Hematopoietic multipotent progenitor cell treated with erythropoietin and hydrocortisone succinate and interleukin-3 and kit ligand, for 17 days (in vitro differentiated cells): ENCODE results near the gene INS.

Source experiments
- DNase-seq: peaks from one replicate; pipeline ENCODE4 v3.0.0-alpha.2; 2015; ENCODE audit warnings: low spot score

Gene INS

DNA sequence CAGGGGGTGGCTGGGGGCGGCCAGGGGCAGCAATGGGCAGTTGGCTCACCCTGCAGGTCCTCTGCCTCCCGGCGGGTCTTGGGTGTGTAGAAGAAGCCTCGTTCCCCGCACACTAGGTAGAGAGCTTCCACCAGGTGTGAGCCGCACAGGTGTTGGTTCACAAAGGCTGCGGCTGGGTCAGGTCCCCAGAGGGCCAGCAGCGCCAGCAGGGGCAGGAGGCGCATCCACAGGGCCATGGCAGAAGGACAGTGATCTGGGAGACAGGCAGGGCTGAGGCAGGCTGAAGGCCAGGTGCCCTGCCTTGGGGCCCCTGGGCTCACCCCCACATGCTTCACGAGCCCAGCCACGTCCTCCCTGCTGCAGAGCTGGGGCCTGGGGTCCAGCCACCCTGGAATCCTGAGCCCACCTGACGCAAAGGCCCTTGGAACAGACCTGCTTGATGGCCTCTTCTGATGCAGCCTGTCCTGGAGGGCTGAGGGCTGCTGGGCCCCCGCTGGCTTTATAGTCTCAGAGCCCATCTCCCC is at the start of gene INS:
Gene INS (minus strand): TSS at position 474 of the 524 bp plus-strand sequence. CDS start 238 bp downstream, at position 236.
- no peak for DNase-seq

DNA sequence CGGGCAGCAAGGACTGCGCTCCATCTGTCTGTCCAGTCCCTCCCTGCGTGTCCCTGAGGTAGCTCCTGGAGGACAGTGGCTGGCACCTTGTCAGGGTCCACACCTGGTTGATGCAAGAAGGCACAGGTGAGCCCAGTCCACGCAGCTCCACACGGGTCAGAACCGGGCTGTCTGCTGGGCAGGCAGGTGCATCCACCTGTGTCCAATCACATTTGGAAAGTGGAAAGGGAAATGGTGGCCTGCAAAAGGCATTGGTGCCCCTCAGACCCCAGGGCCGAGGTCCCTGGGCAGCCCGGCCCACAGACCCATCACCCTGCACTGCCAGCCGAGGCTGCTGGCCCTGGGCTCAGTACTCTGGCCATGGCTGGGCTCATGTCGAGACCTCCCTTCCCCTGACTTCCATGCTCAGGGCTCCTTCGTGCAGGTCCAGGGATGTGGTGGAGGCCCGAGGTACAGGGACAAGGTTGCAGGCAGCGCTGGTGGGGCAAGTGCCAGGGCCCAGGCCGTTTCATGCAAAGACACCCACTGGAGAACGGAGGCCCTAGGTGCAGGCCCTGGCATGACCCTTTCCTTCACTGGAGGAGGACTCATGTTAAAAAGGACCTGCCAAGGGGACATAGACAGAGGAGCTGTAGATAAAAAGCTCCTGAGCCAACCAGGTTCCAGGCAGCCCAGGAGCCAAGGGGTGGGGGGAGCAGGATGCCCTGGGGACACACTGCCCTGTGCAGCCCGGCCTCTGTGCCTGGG is 49.5 kb upstream of the INS start:
- no peak for DNase-seq

DNA sequence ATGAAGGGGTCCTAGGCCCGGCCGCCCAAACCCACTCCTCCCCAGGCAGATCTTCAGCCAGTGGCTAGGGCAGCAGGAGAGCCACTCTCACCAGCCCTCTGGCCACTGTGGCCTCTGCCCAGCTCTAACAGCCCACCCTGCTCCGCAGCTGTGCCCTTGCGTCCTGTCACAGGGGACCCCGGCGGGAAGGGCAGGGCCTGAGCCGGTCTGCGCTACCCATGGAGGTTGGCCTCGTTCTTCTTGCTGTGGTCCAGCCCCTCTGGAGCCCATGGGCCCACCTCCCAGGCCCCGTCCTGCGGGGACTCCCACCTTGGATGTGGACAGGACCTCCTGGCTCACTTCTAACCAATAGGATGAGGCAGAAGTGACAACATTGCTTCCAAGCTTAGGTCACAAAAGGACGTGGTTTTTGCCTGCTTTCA is 48.9 kb upstream of the INS start:
- no peak for DNase-seq

DNA sequence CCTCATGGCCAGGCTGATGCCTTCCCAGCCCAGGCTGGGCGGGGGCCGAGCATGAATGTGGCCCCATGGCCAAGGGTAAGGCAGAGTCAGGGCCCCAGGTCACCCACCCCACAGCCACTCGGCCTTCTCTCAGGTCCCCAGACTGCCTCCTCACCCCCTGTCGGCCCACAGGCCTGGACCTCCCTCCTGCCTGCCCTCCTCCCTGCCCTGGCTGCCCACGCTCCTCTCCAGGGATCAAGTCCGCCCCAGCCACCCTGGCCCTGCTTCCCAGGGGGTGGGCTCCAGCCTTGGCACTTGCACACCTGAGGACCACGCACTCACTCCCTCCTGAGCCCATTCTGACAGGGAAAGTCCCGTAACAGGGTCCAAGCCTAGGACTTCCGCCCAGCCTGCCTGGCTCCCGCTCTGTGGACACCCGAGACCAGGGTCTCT is 48.4 kb upstream of the INS start:
- no peak for DNase-seq

DNA sequence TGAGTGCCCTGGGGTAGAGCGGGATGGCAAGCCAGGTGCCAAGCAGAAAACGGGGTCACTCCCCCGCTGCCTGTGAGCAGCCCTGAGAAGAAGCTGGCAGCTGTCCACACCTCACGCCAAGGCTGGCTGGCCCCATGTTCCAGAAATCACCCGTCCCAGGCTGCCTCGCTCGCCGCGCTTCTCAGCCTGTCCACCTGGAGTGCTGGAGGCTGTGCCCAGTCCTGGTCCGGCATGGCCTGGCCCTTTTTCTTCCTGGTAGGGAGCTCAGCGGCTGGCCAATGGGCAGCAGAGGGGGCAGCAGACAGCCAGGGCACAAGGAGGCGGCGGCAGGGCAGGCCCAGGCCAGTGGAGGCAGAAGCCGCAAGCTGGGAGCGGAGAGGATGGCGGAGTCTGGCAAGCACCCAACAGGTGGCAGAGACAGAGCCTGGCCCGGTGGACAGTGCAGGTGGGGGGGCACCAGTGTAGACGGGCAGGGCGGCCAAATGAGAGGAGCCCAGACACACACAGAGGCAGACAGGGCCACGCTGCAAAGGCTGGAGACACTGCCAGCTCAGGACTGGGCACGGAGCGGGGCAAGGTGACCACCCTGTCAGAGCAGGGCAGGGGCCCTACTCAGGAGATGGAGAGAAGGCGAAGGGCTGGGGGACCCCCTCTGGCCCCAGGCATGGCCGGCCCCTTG is 47.8 kb upstream of the INS start:
- DNase-seq: no peak

DNA sequence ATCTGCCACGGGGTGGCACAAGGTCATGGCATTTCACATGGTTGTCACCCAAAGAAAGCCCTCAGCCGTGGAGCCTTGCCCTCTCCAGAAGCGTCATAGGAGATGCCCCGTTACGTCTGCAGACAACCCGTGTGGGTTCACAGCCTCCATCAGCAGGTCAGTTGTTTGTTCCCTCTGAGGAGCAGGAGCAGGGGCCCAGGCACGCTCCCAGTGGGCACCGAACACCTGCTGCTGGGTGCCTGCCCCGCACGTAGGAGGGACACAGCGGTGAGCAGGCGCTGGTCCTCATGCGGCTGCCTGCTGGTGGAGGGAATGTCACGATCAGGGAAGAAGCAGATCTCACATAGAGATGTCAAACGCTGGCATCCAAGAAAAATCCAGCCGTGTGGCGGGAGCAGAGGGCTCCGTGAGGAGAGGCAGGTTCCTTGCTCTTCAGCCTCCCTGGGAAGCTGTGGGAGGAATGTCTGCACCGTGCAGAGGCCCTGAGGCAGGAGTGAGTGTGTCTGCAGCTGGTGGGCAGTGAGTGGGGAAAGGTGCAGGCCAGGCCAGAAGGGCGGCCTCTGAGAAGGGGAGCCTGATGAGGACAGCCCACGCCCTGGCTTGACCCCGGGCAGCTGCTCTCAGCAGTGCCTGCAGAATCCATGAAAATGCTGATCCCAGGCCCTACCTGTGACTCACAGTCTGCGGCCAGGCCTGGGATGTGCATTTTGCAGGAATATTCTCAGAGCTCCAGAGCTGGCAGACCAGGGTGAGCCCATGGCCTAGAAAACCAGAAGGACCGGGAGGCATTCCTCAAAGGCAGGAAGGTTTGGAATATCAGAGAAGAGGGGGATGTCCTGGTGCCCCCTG is 47.0 kb upstream of the INS start:
- no peak for DNase-seq

DNA sequence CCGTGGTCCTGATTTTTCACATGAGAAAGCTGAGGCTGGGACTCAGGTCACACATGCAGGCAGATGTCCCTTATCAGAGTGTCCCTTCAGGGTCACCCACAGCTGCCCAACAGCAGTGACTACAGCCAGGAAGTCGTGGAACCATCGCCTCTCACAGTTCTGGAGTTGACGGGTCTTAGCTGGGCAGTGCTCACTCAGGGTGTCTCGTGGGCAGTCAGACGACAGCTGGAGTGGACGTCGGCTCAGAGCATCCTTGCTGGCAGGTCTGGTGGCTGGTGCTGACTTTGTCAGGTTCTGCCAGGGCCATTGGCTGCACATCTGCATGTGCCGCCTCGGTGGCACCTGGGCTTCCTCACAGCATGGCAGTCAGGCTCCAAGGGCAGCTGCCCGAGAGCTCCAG is 46.2 kb upstream of the INS start:
- DNase-seq: no peak

DNA sequence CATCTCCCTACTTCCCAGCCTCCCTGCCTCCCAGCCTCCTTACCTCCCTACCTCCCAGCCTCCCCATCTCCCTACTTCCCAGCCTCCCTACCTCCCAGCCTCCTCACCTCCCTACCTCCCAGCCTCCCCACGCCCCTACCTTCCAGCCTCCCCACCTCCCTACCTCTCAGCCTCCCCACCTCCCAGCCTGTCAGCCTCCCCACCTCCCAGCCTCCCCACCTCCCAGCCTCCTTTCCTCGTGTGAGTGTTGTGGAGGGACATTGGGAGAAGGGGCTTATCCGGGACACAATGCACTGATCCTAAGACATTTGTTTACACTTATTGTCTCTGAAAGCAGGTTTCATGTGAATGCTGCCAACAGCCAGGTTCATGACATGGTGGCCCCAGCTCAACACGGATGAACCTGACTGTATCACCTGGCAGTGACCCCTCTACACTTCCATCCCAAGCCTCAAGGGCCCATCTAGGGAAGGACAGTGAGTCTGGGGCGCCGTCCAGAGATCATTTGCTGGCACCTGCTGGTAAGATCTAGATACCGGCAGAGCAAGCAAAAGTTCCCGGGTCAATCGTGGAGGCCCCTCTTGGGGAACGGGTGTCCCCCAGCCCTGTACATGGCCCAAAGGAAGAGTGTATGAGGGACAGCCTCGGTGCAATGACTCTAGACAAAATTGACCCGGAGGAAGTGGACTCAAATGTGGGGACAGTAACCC is 45.1 kb upstream of the INS start:
- no peak for DNase-seq

DNA sequence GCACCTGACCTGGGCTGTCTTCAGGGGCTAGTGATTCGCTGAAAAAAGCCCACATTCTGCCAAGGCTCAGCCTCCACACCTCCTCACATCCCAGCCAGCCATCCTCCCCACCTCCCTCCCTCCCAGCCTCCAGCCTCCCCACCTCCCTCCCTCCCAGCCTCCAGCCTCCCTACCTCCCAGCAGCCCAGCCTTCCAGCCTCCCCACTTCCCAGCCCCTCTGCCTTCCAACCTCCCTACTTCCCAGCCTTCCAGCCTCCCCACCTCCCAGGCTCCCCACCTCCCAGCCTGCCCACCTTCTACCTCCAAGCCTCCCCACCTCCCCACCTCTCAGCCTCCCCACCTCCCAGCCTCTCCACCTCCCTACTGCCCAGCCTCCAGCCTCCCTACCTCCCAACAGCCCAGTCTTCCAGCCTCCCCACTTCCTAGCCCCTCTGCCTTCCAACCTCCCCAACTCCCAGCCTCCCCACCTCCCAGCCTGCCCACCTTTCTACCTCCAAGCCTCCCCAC is 44.3 kb upstream of the INS start:
- DNase-seq: no peak

DNA sequence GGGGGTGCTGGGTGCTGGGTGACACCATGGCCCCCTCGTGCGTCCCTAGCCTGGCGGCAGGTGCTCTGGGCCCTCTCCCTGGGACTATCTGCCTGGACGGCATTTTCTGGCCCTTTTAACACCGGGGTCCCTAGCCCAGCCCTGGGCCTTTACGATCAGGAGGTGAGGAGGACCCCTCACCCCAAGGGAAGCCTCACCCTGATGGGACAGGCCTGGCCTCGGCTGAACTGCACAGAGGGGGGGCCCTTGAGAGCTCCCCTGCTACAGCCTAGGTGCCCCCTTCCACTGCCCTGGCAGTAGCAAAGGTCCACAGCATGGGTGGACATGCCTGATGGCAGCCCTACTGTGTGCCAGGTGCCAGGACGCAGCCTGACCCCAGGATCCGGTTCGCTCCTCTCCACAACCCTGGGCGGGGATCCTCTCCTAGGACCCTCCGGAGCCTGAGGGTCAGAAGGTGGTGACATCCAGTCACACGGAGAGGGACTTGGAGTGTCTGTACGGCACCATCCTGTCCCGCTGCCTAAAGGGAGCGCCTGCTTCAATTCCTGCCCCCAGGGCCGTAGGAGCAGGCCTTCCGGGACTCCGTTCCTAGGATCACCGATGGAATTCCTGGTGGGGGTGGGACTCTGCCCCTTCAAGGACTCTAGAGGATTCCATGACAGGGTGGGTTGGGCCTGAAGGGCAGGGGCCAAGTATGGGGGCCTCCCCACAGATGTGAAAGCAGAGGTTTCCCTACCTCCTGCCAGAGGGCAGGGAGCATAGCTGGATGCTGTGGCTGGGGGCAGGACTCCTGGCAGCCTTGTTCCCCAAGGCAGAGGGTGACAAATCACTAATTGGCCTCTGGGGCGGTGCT is 43.6 kb upstream of the INS start:
- DNase-seq: no peak

DNA sequence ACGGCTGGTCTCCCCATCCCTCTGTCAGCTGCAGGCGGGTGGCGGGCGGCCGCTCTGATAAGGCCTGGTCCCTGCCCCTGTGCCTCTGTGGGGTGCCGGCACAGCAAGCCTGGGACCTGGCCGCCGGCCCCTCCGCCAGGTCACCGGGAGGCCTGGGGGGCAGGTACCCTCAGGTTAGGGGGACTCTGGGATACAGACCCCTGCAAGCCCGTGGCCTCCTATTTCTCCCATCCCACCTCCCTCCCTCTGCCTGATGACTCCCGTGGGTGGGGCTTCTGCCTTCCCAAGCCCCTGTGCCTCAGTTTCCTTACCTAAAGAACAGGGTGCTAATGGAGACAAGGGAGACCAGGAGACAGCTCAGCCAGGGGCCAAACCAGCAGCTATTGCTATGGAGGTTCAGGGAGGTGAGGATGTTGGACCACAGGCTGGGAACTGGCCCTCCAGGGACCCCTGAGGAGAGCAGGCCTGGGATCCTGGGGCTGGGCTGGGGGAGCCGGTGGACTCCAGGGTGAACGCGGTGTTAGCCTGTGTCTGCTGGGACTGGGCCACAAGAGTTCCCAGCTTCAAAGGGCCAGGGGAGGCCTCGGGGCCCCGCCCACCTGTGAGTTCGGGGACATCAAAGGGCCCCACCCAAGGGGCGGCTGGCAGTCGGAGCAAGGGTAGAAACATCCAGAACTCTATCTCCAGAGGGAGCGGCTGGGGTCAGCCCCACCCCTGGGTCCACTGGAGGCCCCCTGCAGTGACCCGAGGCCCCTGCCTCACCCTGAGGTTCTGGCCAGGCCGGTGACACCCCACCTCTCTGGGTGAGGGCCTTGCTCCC is 42.6 kb upstream of the INS start:
- no peak for DNase-seq

DNA sequence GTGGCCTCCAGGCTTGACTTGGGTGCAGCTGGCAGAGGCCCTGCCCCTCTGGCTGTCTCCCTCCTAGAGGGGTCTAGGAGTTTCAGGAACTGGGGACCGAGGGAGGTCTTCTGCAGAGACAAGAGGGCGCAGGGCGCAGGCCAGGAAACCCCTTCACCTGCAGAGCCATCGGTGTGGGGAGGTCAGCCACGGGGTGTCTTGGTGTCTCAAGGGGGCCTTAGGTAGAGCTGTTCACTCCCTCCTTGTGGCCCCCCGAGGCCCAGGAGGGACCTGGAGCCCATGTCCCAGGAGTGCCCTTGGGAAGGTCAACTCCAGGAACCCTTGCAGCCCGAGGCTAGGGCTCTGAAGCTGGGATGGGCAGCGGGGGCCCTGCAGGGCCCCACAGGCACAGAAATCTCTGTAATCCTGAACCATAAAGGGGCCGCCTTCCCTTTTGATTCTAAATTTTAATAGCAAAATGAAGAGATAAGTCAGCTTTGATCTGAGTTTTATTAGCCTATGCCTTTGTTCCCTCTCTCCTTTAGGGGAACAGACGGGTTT is 42.0 kb upstream of the INS start:
- no peak for DNase-seq

DNA sequence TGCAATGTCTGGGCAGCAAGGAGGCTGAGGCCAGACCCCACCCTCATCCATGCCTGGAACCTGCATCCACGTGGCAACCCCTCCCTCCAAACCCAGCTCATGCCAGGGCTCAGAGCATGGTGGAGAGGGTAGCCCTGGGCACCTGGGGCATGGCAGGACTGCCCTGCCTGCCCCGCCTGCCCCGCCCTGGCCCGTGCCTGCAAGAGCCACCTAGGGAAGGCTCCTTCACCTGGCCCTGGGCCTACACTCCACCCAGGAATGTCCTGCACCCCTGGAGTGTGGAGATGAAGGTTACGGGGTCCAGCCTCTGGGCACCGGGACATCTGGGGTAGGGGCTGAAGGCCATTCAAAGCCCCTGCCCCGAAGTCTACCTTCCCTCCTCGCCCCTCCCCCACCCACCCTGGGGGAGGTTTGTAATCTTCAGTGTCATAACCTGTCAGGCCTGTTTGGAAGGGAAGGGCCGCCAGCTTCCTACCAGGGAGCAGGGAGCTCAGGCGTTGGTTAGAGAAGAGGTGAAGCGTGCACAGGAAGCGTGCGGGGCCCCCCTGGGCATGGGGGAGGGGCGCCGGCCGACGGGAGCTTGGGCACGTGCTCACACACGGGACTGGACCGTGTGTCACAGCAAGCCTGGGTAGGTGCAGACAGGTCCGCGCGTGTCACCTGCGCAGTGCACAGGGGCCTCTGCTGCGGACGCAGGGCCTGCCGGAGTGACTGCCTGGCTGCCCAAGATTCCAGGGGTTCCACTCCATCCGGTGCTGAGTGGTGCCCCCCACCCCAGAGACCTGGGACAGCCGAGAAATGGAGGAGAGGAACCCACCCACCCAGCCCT is 41.3 kb upstream of the INS start:
- DNase-seq: no peak

DNA sequence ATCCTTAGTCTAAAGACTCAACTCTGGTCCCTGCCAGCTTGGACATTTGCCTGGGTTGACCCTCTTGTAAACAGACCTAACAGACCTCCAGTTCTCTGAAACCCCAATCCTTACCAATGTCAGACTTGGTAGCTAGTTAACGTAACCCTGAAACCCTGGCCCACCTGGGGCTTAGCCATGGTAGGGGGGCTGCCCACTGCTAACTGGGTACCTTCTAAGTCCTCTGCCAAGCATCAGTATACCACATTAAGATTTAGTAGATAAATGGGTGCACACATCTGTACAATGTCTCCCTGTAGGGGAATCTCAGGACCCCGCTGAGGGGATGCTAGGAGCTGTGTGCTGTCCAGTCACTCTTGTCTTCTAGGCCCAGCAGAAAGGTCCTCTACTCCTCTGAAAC is 40.5 kb upstream of the INS start:
- DNase-seq: no peak

DNA sequence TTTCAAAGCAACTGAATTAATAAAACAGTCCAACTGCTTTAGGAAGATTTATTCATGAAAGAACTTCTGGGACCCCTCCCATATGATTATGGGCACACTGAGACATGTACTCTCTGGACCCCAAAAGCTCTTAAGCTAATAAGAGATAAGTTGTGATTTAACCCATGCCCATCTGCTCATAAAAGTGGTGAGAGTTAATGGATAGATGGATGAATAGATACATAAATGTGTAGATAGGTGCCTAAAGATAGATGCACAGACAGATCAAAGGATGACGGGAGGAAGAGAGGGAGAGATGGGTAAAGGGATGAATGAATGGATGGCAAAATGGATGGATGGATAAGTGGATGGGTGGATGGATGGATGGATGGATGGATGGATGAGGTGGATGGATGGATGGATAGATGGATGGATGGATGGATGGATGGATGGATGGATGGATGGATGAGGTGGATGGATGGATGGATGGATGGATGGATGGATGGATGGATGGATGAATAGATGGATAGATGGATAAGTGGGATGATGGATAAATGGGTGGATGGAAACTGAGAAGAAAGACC is 40.0 kb upstream of the INS start:
- DNase-seq: no peak

DNA sequence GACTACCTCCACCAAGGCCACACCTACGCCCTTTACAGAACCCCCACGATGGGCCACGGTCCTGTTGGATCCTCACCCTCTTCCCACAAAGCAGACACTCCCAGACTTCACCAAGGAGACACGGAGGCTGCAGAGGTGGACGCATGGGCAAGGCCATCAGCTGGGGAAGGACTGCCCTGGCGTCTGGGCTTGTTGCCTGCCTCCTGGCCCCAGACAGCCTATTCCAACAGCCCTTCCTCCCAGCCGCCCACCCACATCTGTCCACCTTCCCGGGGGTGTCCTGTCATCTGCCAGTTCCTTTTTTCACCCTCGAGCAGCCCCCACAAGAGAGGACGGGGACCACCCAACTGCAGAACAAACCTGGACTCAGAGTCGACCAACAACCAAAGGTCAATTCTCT is 39.5 kb upstream of the INS start:
- DNase-seq: no peak

DNA sequence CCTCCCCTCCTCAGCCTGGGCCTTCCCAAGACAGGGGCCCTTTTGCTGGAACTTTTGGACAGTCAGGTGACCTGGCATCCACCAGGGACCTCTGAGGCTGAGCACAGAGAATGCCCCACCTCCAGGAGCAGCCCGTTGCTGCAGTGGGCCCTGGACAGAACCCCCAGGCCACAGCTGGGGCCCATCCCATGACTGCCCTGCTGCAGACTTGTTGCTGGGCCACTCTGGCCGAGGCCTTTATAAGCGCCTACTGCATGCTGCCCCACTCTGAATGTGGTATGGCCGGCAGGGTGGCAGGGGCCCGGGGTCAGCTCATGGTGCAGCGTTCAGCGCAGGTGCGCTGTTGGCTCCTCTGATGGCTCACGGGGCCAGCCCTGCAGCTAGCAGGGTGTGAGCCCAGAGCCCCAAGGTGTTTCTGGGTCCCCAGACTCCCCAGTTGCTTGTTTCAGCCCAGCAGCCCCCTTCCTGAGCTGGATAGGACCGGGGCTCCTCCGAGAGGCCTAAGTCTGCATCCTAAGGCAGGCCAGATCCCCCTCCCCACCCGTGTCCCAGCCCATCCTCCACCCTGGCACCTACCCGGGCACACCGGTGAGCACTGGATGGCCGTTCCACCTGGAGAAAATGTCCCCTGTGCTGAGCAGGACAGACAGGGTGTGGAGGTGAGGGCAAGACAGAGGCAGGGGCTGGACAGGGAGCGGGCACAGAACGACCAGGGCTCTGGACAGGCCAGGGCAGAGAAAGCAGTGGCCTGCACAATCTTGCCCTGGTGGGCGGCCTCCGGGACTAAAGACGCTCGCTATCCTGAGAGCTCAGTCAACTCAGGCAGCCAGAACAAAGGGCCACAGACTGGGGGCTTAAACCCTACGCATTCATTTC is 38.7 kb upstream of the INS start:
- no peak for DNase-seq
